Ishikawa (cell line): ENCODE results near the gene CMPK2.

Experiments
- CEBPB ChIP-seq: IDR thresholded peaks from 2 replicates; pipeline ENCODE4 v1.6.1; 2012
- CREB1 ChIP-seq: IDR thresholded peaks from 2 replicates; pipeline ENCODE4 v1.6.1; 2012; ENCODE audit warnings: low read depth
- EGR1 ChIP-seq: IDR thresholded peaks from 2 replicates; pipeline ENCODE4 v1.6.1; 2012
- EP300 ChIP-seq: IDR thresholded peaks from 2 replicates; pipeline ENCODE4 v1.6.1; 2012; ENCODE audit warnings: borderline replicate concordance
- FOXM1 ChIP-seq: IDR thresholded peaks from 2 replicates; pipeline ENCODE4 v1.6.1; 2012; ENCODE audit warnings: low read depth, borderline replicate concordance
- MAX ChIP-seq: IDR thresholded peaks from 2 replicates; pipeline ENCODE4 v1.6.1; 2012
- NFIC ChIP-seq: IDR thresholded peaks from 2 replicates; pipeline ENCODE4 v1.6.1; 2012
- RAD21 ChIP-seq: IDR thresholded peaks from 2 replicates; pipeline ENCODE4 v1.6.1; 2012; ENCODE audit warnings: low read depth
- REST ChIP-seq: IDR thresholded peaks from 2 replicates; pipeline ENCODE4 v1.6.1; 2012; ENCODE audit warnings: low read depth, mild to moderate bottlenecking
- TAF1 ChIP-seq: IDR thresholded peaks from 2 replicates; pipeline ENCODE4 v1.6.1; 2012; ENCODE audit warnings: low read depth, mild to moderate bottlenecking
- TCF12 ChIP-seq: IDR thresholded peaks from 2 replicates; pipeline ENCODE4 v1.6.1; 2012; ENCODE audit warnings: low read depth
- TEAD4 ChIP-seq: IDR thresholded peaks from 2 replicates; pipeline ENCODE4 v1.6.1; 2012
- USF1 ChIP-seq: IDR thresholded peaks from 2 replicates; pipeline ENCODE4 v1.6.1; 2012
- YY1 ChIP-seq: IDR thresholded peaks from 2 replicates; pipeline ENCODE4 v1.6.1; 2012; ENCODE audit warnings: low read depth
- ZBTB7A ChIP-seq: IDR thresholded peaks from 2 replicates; pipeline ENCODE4 v1.6.1; 2012; ENCODE audit warnings: low read depth

CMPK2 gene

GRCh38 chr2:6911721-6912120 lies 46.0 kb upstream of the CMPK2 start:
- TF ChIP-seq TEAD4: no peak
- no peak for TF ChIP-seq YY1

- TF ChIP-seq ZBTB7A (no peak), EGR1 (no peak), TEAD4 (no peak), RAD21 (no peak), TCF12 (no peak), NFIC (no peak), MAX (no peak), CREB1 (no peak), EP300 (no peak), FOXM1 (no peak), TAF1 (no peak), CEBPB (no peak), YY1 (no peak), USF1 (no peak), REST (no peak)
Observed at GRCh38 chr2:6909431-6910385, 44.0 kb upstream of the CMPK2 start.

- TF ChIP-seq CREB1: no peak
- no peak for TF ChIP-seq ZBTB7A
- no peak for TF ChIP-seq TEAD4
- no peak for TF ChIP-seq TAF1
- no peak for TF ChIP-seq REST
- no peak for TF ChIP-seq NFIC
- TF ChIP-seq YY1: no peak
- TF ChIP-seq EGR1: no peak
- TF ChIP-seq FOXM1: no peak
- no peak for TF ChIP-seq EP300
- no peak for TF ChIP-seq USF1
- no peak for TF ChIP-seq RAD21
- no peak for TF ChIP-seq MAX
- TF ChIP-seq CEBPB: no peak
- no peak for TF ChIP-seq TCF12
Observed at GRCh38 chr2:6908291-6908690, 42.6 kb upstream of the CMPK2 start.

GRCh38 chr2:6906165-6906741 lies 40.5 kb upstream of the CMPK2 start:
- TF ChIP-seq ZBTB7A (no peak), REST (no peak)

- TF ChIP-seq NFIC: no peak
- TF ChIP-seq TAF1: no peak
- no peak for TF ChIP-seq MAX
- no peak for TF ChIP-seq FOXM1
- TF ChIP-seq USF1: no peak
- no peak for TF ChIP-seq YY1
- TF ChIP-seq RAD21: no peak
- no peak for TF ChIP-seq EGR1
- no peak for TF ChIP-seq CEBPB
- no peak for TF ChIP-seq TCF12
- no peak for TF ChIP-seq TEAD4
- TF ChIP-seq EP300: no peak
- no peak for TF ChIP-seq CREB1
- TF ChIP-seq ZBTB7A: no peak
Observed at GRCh38 chr2:6905668-6906067, 40.0 kb upstream of the CMPK2 start.
